K562 (cell line): ENCODE results near the gene FBLN7.

Source experiments
- ESRRA ChIP-seq: fragments of 450-650 bp; IDR thresholded peaks from 2 replicates; pipeline ENCODE4 v1.6.1; 2014; ENCODE audit warnings: low read depth, mild to moderate bottlenecking, moderate library complexity, borderline replicate concordance
- GABPB2 ChIP-seq: fragments of 250-450 bp; sonication (Bioruptor Pico); conservative IDR thresholded peaks from 2 replicates; pipeline ENCODE4 v1.5.1; 2021; ENCODE audit warnings: mild to moderate bottlenecking
- MEF2A ChIP-seq: IDR thresholded peaks from 2 replicates; pipeline ENCODE4 v1.6.1; 2011; ENCODE audit warnings: low read depth, mild to moderate bottlenecking, low read length, moderate library complexity; ENCODE audit not compliant: control insufficient read depth
- MYNN ChIP-seq, 2 experiments: sonication (generic); formaldehyde crosslinking in 1 of 2; IDR thresholded peaks; 2 replicates each; pipeline versions ENCODE4 v1.5.0 to v1.6.1; 2016 to 2020; ENCODE audit warnings: antibody characterized with exemption in 1 of 2, missing genetic modification reagents in 1 of 2
- NR2C1 ChIP-seq, 2 experiments: fragments of 450-650 bp; IDR thresholded peaks; 2 replicates each; pipeline ENCODE4 v1.6.1; 2017; ENCODE audit warnings: mild to moderate bottlenecking in 2 of 2, antibody characterized with exemption in 1 of 2, inconsistent platforms in 1 of 2, missing compliant biosample characterization in 1 of 2, missing genetic modification characterization in 1 of 2
- POLR2AphosphoS5 ChIP-seq: IDR thresholded peaks from 2 replicates; pipeline ENCODE4 v1.6.1; 2011; ENCODE audit warnings: mild to moderate bottlenecking, low read depth, low read length, moderate library complexity; ENCODE audit not compliant: control insufficient read depth, insufficient read depth
- RAD21 ChIP-seq, 2 experiments: fragments of 250-450 bp in 1 of 2; fragments of 450-650 bp in 1 of 2; sonication (Bioruptor Pico) in 1 of 2; formaldehyde crosslinking in 1 of 2; IDR thresholded peaks in 1 of 2; conservative IDR thresholded peaks in 1 of 2; 2 replicates each; pipeline versions ENCODE4 v1.4.0 to v1.8.0; 2020 to 2022; ENCODE audit warnings: mild to moderate bottlenecking in 2 of 2, moderate library complexity in 1 of 2
- RBM15 ChIP-seq: fragments of 200-400 bp; formaldehyde crosslinking; IDR thresholded peaks from 2 replicates; pipeline ENCODE4 v1.6.1; 2018; ENCODE audit warnings: mild to moderate bottlenecking, low read length, moderate library complexity; ENCODE audit not compliant: insufficient read depth
- TBP ChIP-seq: optimal IDR thresholded peaks from 2 replicates; pipeline ENCODE3; 2011; ENCODE audit warnings: low read depth, low read length, improper control_type of control experiment
- TFAM ChIP-seq: fragments of 250-450 bp; sonication (Bioruptor Pico); conservative IDR thresholded peaks from 2 replicates; pipeline ENCODE4 v1.5.0; 2021; ENCODE audit warnings: mild to moderate bottlenecking, moderate library complexity
- ZBTB33 ChIP-seq: sonication (generic); formaldehyde crosslinking; IDR thresholded peaks from 2 replicates; pipeline ENCODE4 v1.8.1; 2023; ENCODE audit warnings: mild to moderate bottlenecking, missing genetic modification reagents
- ZNF407 ChIP-seq: fragments of 450-650 bp; IDR thresholded peaks from 2 replicates; pipeline ENCODE4 v1.6.1; 2016; ENCODE audit warnings: low read depth

- no peak for TF ChIP-seq GABPB2 (CRISPR knock-in tag)
- no peak for TF ChIP-seq POLR2AphosphoS5
- TF ChIP-seq RAD21 (CRISPR knock-in tag; conservative IDR thresholded peaks at IDR 0.05 in 1 of 2, IDR thresholded peaks at IDR 0.05 in 1 of 2), result no peak
- no peak for TF ChIP-seq TBP
- no peak for TF ChIP-seq ZBTB33 (CRISPR knock-in tag)
- TF ChIP-seq MEF2A, result no peak
- TF ChIP-seq NR2C1 (IDR thresholded peaks at IDR 0.05), result no peak
- TF ChIP-seq NR2C1 (tag; IDR thresholded peaks at IDR 0.05), result no peak
- no peak for TF ChIP-seq ESRRA
- TF ChIP-seq ZNF407, result no peak
- no peak for TF ChIP-seq RBM15
- TF ChIP-seq MYNN (IDR thresholded peaks at IDR 0.05), result no peak
- no peak for TF ChIP-seq MYNN (CRISPR knock-in tag; IDR thresholded peaks at IDR 0.05)
- TF ChIP-seq TFAM (CRISPR knock-in tag), result no peak
These were observed 11.8 kb downstream of the FBLN7 start for GRCh38 chr2:112149866-112150435.
